ENCODE data around the gene B3GNT7.

GRCh38 chr2:231364061-231364460 is 31.4 kb upstream of the B3GNT7 start:
- TF ChIP-seq, protein P1, sequence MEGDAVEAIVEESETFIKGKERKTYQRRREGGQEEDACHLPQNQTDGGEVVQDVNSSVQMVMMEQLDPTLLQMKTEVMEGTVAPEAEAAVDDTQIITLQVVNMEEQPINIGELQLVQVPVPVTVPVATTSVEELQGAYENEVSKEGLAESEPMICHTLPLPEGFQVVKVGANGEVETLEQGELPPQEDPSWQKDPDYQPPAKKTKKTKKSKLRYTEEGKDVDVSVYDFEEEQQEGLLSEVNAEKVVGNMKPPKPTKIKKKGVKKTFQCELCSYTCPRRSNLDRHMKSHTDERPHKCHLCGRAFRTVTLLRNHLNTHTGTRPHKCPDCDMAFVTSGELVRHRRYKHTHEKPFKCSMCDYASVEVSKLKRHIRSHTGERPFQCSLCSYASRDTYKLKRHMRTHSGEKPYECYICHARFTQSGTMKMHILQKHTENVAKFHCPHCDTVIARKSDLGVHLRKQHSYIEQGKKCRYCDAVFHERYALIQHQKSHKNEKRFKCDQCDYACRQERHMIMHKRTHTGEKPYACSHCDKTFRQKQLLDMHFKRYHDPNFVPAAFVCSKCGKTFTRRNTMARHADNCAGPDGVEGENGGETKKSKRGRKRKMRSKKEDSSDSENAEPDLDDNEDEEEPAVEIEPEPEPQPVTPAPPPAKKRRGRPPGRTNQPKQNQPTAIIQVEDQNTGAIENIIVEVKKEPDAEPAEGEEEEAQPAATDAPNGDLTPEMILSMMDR (conservative IDR thresholded peaks at IDR 0.05; ENCODE audit: low read length): no peak
- TF ChIP-seq EZH2phosphoT487 (IDR thresholded peaks at IDR 0.05; ENCODE audit: borderline replicate concordance, low read depth, low read length): no peak
